HL-60 (cell line): ENCODE data around the gene CD69.
A peak's percentile ranks its signal among the peaks of the same experiment; 100 is the strongest.

Experiments
- DNase-seq, 2 experiments: peaks; one replicate each; pipeline ENCODE4 v3.0.0-alpha.2; 2010 to 2020; ENCODE audit warnings: low read depth in 1 of 2, low spot score in 1 of 2
- H3K27ac ChIP-seq: fragments of 250-450 bp; sonication (Bioruptor Pico); replicated peaks from 2 replicates; pipeline ENCODE4 v1.5.1; 2020; ENCODE audit warnings: mild to moderate bottlenecking, moderate library complexity
- H3K27me3 ChIP-seq: fragments of 250-450 bp; sonication (Bioruptor Pico); 2 replicates; pipeline ENCODE4 v1.5.1; 2021; ENCODE audit warnings: mild to moderate bottlenecking, moderate library complexity; ENCODE audit not compliant: insufficient read depth, poor library complexity, severe bottlenecking
- H3K4me3 ChIP-seq: replicated peaks from 2 replicates; pipeline ENCODE4 v1.5.1; 2011; ENCODE audit warnings: mild to moderate bottlenecking, control low read depth, low read length; ENCODE audit not compliant: insufficient read depth
- CTCF ChIP-seq: IDR thresholded peaks from one replicate; pipeline ENCODE4 v1.5.1; 2011; ENCODE audit warnings: low read length, control low read depth, inconsistent platforms; ENCODE audit not compliant: insufficient read depth
- GABPA ChIP-seq: IDR thresholded peaks from 2 replicates; pipeline ENCODE4 v1.6.1; 2012; ENCODE audit warnings: low read depth
- POLR2AphosphoS5 ChIP-seq: IDR thresholded peaks from 2 replicates; pipeline ENCODE4 v1.6.1; 2012; ENCODE audit warnings: low read depth
- REST ChIP-seq: IDR thresholded peaks from 2 replicates; pipeline ENCODE4 v1.6.1; 2012; ENCODE audit warnings: low read depth; ENCODE audit not compliant: insufficient replicate concordance
- SPI1 ChIP-seq: IDR thresholded peaks from 2 replicates; pipeline ENCODE4 v1.6.1; 2012; ENCODE audit warnings: low read depth, mild to moderate bottlenecking, borderline replicate concordance

Gene CD69

DNA sequence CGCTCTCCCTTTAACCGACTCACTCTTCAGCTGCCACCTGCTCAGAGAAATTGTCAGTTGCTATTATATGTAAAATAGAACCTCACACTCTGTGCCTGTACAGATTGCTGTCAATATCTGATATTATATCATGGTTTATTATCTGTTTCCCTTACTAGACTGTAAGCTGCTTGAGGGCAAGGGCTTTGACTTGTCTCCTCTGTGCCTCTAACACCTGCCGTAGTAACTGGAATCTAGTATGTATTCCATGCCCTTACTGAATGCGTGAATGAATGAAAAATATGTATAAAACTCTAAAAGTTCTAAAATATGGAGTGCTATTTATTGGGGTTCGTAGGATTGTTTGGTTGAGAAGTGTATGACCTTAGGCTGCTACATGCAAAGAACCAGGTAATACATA, 1.7 kb upstream of the CD69 start:
- peak overlapping the region; percentile 26; the same call in 1 of the 2 replicates for H3K27ac ChIP-seq
- no peak for TF ChIP-seq CTCF
- TF ChIP-seq POLR2AphosphoS5: no peak
- no peak for TF ChIP-seq REST
- no peak for TF ChIP-seq SPI1
- no peak for TF ChIP-seq GABPA
- H3K27me3 ChIP-seq: no peaks in the 10 kb centered on the region
- H3K4me3 ChIP-seq: no peak overlapping the region
- no peak for DNase-seq

GRCh38 chr12:9761419-9761781, 699 bp upstream of the CD69 start:
- TF ChIP-seq POLR2AphosphoS5 (no peak), GABPA (no peak), REST (no peak), SPI1 (no peak)
- Histone ChIP-seq H3K4me3 (no peak overlapping the region), H3K27me3 (no peaks in the 10 kb centered on the region), H3K27ac (peak overlapping the region; percentile 48)
- no peak for DNase-seq

GRCh38 chr12:9760120-9760519, 581 bp downstream of the CD69 start:
- H3K27me3 ChIP-seq: no peaks in the 10 kb centered on the region
- no peak overlapping the region for H3K27ac ChIP-seq
- DNase-seq: no peak
- H3K4me3 ChIP-seq: no peak overlapping the region
- TF ChIP-seq CTCF (no peak), POLR2AphosphoS5 (no peak)

DNA sequence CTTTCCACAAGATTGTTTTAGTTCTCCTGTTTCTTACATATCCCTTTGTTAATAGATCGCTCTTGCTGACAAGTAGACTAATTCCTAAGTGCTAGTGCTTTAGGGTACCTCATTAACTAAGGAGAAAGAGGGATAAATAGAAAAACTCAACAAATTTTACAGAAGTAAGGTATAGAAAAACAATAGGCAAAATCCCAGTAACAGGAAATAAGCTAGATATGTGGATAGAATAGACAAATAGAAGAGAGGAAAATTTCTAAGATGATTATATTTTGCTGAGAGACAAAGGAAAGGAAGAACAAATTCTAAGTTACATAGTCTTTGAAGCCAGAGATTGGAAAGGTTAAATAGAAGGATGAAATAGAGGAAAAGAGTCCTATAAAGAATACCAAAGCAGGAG, 1.0 kb downstream of the CD69 start:
- TF ChIP-seq SPI1 (no peak), GABPA (no peak), CTCF (no peak), REST (no peak), POLR2AphosphoS5 (no peak)
- Histone ChIP-seq H3K27me3 (no peaks in the 10 kb centered on the region), H3K27ac (no peak overlapping the region), H3K4me3 (no peak overlapping the region)
- DNase-seq: no peak
